Vagina (tissue), 2 donors: ENCODE data around the gene PDE4D. TPM values are rescaled to one million over a fixed set of nuclear protein-coding genes. Genes with fewer than 3 reads are reported as not detected.

Experiments
- DNase-seq, 2 donors: peaks; one replicate each; pipeline ENCODE4 v3.0.0-alpha.2; 2017; ENCODE audit errors: extremely low spot score in 2 of 2
- H3K27ac ChIP-seq: fragments of 200-600 bp; sonication (generic); one replicate; pipeline ENCODE4 v1.5.1; 2019
- H3K27me3 ChIP-seq: fragments of 200-600 bp; sonication (generic); one replicate; pipeline ENCODE4 v1.5.1; 2019
- H3K36me3 ChIP-seq, 2 donors: fragments of 200-600 bp; sonication (generic); one replicate each; pipeline ENCODE4 v1.5.1; 2017 to 2019
- H3K4me1 ChIP-seq: fragments of 200-600 bp; sonication (generic); one replicate; pipeline ENCODE4 v1.5.1; 2019
- H3K4me3 ChIP-seq, 2 donors: fragments of 200-600 bp; sonication (generic); 1 replicate in 1 of 2; 2 replicates in 1 of 2; pipeline ENCODE4 v1.5.1; 2016 to 2019
- H3K9me3 ChIP-seq: fragments of 200-600 bp; sonication (generic); one replicate; pipeline ENCODE4 v1.5.1; 2019
- CTCF ChIP-seq, 3 experiments: fragments of 450-650 bp in 2 of 3; fragments of 200-600 bp in 1 of 3; sonication (generic) in 1 of 3; IDR thresholded peaks; one replicate each; pipeline ENCODE4 v1.5.1; 2017 to 2019; ENCODE audit warnings: antibody characterized with exemption in 3 of 3, mild to moderate bottlenecking in 2 of 3, moderate library complexity in 2 of 3
- POLR2A ChIP-seq, 2 donors: fragments of 450-650 bp; IDR thresholded peaks; one replicate each; pipeline ENCODE4 v1.6.1; 2017; ENCODE audit warnings: antibody characterized with exemption in 2 of 2, mild to moderate bottlenecking in 2 of 2, moderate library complexity in 2 of 2
- POLR2AphosphoS5 ChIP-seq, 2 donors: sonication (generic); formaldehyde crosslinking; IDR thresholded peaks; one replicate each; pipeline ENCODE4 v1.9.0; 2017; ENCODE audit warnings: antibody characterized with exemption in 2 of 2, mild to moderate bottlenecking in 2 of 2, low read depth in 1 of 2; ENCODE audit not compliant: insufficient read depth in 1 of 2
- intact Hi-C: fragments of 100-400 bp; cut with DNase I; formaldehyde crosslinking; loops from one replicate; pipeline ENCODE4 v1.15.1; 2023
- total RNA-seq: library from RNA; depleted of rRNA; stranded (reverse); fragments of >200 nt; gene quantifications from one replicate; pipeline ENCODE4 v1.2.3, GENCODE V29; 2016

PDE4D gene
- total RNA-seq, 1 donor from 2014 or later, result 86.9 TPM

DNA sequence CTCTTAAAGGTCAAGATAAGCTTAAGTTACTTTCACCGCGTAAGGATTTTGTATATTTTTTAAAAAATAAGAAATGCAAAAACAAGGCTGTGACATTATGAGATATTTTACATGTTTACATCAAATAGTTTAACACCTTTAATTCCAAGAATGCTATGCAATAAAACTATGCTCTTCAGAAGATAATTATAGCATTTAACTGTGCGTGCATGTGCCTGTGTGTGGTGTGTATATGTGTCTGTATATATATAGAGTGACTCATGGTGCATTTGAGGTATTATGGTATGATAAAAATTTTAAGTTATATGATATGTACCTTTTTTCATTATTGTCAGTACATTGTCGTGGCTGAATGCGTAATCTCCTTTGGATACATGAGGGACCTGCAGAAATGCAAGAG lies 539.3 kb downstream of the PDE4D start:
- Histone ChIP-seq H3K4me1 (peaks cover 22% of the 10 kb centered on the region), H3K9me3 (no peaks in the 10 kb centered on the region), H3K27me3 (no peaks in the 10 kb centered on the region), H3K4me3 (no peak overlapping the region), H3K27ac (no peak overlapping the region), H3K36me3 (no peaks in the 10 kb centered on the region)
- no peak for TF ChIP-seq CTCF (IDR thresholded peaks at IDR 0.05)
- TF ChIP-seq POLR2AphosphoS5 (IDR thresholded peaks at IDR 0.05; ENCODE audit: insufficient read depth in 1 of 2, low read depth in 1 of 2), result no peak
- TF ChIP-seq POLR2A (IDR thresholded peaks at IDR 0.05), result no peak
- DNase-seq, result no peak
- intact Hi-C loops, result no loop called here

DNA sequence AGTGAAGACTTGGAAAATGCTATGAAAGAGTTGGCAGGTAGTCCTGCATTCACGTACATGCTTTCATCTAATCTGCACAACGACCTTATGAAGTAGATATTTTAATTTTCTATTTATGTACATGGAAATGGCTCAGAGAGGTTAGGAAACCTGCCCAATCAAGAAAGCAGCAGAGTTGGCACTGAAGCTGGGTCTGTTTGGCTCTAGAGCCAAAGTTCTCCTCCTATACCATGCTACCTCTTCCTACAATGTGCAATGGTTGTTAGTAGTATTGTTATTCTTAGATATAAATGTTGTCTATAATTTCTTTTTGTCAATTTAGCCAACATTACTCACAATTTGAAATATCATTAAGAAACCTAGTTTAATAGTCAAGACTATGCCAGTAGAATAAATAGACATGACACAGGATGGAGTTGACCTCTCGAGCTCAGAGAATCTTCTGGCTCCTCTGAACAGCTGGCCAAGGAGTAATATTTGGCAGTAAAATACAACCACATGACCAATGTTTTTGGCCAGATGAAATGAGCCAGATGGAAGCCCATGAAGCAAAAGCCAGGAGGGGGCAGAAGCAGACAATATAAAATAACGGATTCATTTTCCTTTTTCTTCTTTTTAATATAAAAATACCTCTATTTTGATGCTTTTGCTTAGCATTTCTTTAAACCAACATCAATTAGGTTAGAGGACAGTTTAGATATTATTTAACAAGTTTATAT lies 542.3 kb downstream of the PDE4D start:
- Histone ChIP-seq H3K36me3 (no peaks in the 10 kb centered on the region), H3K4me3 (no peak overlapping the region), H3K9me3 (no peaks in the 10 kb centered on the region), H3K27me3 (no peaks in the 10 kb centered on the region), H3K27ac (peak overlapping the region; percentile 4), H3K4me1 (no peaks in the 10 kb centered on the region)
- intact Hi-C loops, result no loop called here
- peak in 1 of 2 donors; percentile 44 for TF ChIP-seq POLR2AphosphoS5 (IDR thresholded peaks at IDR 0.05; ENCODE audit: insufficient read depth in 1 of 2, low read depth in 1 of 2)
- no peak for TF ChIP-seq POLR2A (IDR thresholded peaks at IDR 0.05)
- DNase-seq, result no peak

GRCh38 chr5:59348189-59348588 lies 545.3 kb downstream of the PDE4D start:
- no peaks in the 10 kb centered on the region for H3K36me3 ChIP-seq
- TF ChIP-seq CTCF (IDR thresholded peaks at IDR 0.05) (no peak), POLR2A (IDR thresholded peaks at IDR 0.05) (no peak), POLR2AphosphoS5 (IDR thresholded peaks at IDR 0.05; ENCODE audit: insufficient read depth in 1 of 2, low read depth in 1 of 2) (no peak)
- intact Hi-C loops, result no loop called here
- no peak for DNase-seq
- no peaks in the 10 kb centered on the region for H3K4me1 ChIP-seq
- no peaks in the 10 kb centered on the region for H3K27me3 ChIP-seq
- no peak overlapping the region for H3K27ac ChIP-seq
- no peaks in the 10 kb centered on the region for H3K9me3 ChIP-seq
- no peak overlapping the region for H3K4me3 ChIP-seq

DNA sequence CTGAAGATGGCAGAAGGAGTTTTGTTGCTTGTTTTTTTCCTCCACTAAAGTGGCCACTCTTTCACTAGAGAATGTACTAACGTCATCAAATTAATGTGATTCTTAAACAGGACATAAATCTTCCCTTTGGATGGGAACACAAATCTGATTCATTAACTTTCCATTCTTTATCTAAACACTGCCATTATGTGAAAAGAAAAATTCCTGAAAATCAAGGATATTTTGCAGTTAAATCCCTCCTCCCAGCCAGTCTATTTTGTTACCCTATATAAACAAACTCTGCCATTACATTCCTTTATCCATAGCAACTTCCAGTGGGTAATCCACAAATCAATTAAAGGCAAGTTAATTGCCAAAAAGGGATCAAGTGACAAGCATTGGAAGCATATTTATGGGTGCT lies 546.5 kb downstream of the PDE4D start:
- no peaks in the 10 kb centered on the region for H3K27me3 ChIP-seq
- H3K36me3 ChIP-seq, result no peaks in the 10 kb centered on the region
- H3K4me1 ChIP-seq, result no peaks in the 10 kb centered on the region
- H3K4me3 ChIP-seq, result no peak overlapping the region
- no peaks in the 10 kb centered on the region for H3K9me3 ChIP-seq
- intact Hi-C loops, result no loop called here
- no peak for DNase-seq
- TF ChIP-seq CTCF (IDR thresholded peaks at IDR 0.05) (no peak), POLR2A (IDR thresholded peaks at IDR 0.05) (no peak), POLR2AphosphoS5 (IDR thresholded peaks at IDR 0.05; ENCODE audit: insufficient read depth in 1 of 2, low read depth in 1 of 2) (no peak)
- H3K27ac ChIP-seq, result no peak overlapping the region

DNA sequence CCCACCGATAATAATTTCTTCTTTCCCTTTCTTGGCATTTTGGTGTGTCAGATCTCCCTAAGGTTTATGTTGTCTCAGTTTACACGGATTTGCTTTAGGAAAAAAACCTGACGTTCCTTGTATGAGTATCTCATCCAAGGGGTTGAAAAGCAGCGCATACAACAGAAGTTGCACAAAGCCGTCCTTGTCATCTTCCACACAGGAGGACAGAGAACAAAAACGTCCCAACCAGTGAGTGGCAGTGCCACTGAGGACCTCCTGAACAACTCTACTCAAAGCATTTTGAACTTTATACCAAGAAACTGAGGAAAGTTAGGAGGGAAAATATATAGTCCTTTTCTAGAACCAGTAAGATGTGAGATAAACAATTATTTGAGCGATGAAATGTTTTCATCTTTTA lies 547.0 kb downstream of the PDE4D start:
- Histone ChIP-seq H3K36me3 (no peaks in the 10 kb centered on the region), H3K27ac (no peak overlapping the region), H3K9me3 (no peaks in the 10 kb centered on the region), H3K4me3 (no peak overlapping the region), H3K4me1 (no peaks in the 10 kb centered on the region), H3K27me3 (no peaks in the 10 kb centered on the region)
- intact Hi-C loops, result no loop called here
- TF ChIP-seq POLR2A (IDR thresholded peaks at IDR 0.05) (no peak), CTCF (IDR thresholded peaks at IDR 0.05) (no peak), POLR2AphosphoS5 (IDR thresholded peaks at IDR 0.05; ENCODE audit: insufficient read depth in 1 of 2, low read depth in 1 of 2) (no peak)
- no peak for DNase-seq
